ENCODE measurements around the gene LGALS8. TPM values are rescaled to one million over a fixed set of nuclear protein-coding genes. Genes with fewer than 3 reads are reported as not detected.

LGALS8 gene
- total RNA-seq, 2 donors from 2014 or later, result 67.8 to 126 TPM

DNA sequence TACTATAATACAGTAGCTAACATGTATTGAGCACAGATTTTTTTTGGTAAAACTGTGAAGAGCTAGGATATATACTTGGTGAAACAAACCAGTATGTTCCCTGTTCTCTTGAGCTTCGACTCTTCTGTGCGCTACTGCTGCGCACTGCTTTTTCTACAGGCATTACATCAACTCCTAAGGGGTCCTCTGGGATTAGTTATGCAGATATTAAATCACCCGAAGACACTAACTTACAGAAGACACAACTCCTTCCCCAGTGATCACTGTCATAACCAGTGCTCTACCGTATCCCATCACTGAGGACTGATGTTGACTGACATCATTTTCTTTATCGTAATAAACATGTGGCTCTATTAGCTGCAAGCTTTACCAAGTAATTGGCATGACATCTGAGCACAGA is 24.7 kb downstream of the LGALS8 start:
- TF ChIP-seq, protein P1, sequence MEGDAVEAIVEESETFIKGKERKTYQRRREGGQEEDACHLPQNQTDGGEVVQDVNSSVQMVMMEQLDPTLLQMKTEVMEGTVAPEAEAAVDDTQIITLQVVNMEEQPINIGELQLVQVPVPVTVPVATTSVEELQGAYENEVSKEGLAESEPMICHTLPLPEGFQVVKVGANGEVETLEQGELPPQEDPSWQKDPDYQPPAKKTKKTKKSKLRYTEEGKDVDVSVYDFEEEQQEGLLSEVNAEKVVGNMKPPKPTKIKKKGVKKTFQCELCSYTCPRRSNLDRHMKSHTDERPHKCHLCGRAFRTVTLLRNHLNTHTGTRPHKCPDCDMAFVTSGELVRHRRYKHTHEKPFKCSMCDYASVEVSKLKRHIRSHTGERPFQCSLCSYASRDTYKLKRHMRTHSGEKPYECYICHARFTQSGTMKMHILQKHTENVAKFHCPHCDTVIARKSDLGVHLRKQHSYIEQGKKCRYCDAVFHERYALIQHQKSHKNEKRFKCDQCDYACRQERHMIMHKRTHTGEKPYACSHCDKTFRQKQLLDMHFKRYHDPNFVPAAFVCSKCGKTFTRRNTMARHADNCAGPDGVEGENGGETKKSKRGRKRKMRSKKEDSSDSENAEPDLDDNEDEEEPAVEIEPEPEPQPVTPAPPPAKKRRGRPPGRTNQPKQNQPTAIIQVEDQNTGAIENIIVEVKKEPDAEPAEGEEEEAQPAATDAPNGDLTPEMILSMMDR (IDR thresholded peaks at IDR 0.05), result no peak
- Histone ChIP-seq H3K4me3 (no peak overlapping the region), H3K27ac (no peak overlapping the region), H3K9me3 (no peaks in the 10 kb centered on the region), H3K27me3 (replicated peaks; ENCODE audit: insufficient read depth) (no peaks in the 10 kb centered on the region), H3K36me3 (peaks cover 64% of the 10 kb centered on the region), H3K4me1 (ENCODE audit: control insufficient read depth in 1 of 2, low read depth in 2 of 2) (no peaks in the 10 kb centered on the region)
- ATAC-seq (ENCODE audit: insufficient number of reproducible peaks, low FRiP score, low read depth), result no peak
- no peak for DNase-seq (ENCODE audit: low spot score)

- ATAC-seq (ENCODE audit: insufficient number of reproducible peaks, low FRiP score, low read depth) (no peak), DNase-seq (ENCODE audit: low spot score) (no peak)
- Histone ChIP-seq H3K27ac (no peak overlapping the region), H3K27me3 (replicated peaks; ENCODE audit: insufficient read depth) (no peaks in the 10 kb centered on the region), H3K9me3 (no peaks in the 10 kb centered on the region), H3K4me3 (no peak overlapping the region), H3K4me1 (ENCODE audit: control insufficient read depth in 1 of 2, low read depth in 2 of 2) (no peaks in the 10 kb centered on the region), H3K36me3 (peaks cover 52% of the 10 kb centered on the region)
- TF ChIP-seq, protein P1 (IDR thresholded peaks at IDR 0.05), result no peak
Measured at GRCh38 chr1:236550961-236551851, 27.4 kb downstream of the LGALS8 start.

DNA sequence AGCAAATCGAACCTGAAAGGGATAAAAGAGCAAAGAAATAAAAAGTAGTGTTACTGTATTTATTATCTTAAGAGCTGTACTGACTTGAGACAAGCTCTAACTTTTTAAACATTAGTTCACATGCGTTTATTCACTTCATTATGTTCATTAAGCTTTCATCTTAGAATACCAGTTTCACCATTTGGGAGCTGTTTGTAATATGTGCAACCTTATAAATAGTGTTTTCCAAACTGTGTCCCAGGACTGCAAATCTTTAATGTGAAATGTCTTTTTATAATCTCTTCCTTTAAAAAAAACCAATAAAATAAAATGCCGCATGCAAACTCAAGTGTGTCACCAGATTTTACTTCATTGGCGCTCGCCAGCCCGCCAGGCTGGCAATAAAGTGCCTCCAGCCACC is 28.3 kb downstream of the LGALS8 start:
- Histone ChIP-seq H3K4me1 (ENCODE audit: control insufficient read depth in 1 of 2, low read depth in 2 of 2) (no peaks in the 10 kb centered on the region), H3K27ac (no peak overlapping the region), H3K36me3 (peaks cover 55% of the 10 kb centered on the region), H3K27me3 (replicated peaks; ENCODE audit: insufficient read depth) (no peaks in the 10 kb centered on the region), H3K4me3 (no peak overlapping the region), H3K9me3 (no peaks in the 10 kb centered on the region)
- TF ChIP-seq, protein P1 (IDR thresholded peaks at IDR 0.05), result no peak
- DNase-seq (ENCODE audit: low spot score), result no peak
- ATAC-seq (ENCODE audit: insufficient number of reproducible peaks, low FRiP score, low read depth), result no peak

- Histone ChIP-seq H3K27ac (no peak overlapping the region), H3K27me3 (replicated peaks; ENCODE audit: insufficient read depth) (no peaks in the 10 kb centered on the region), H3K9me3 (no peaks in the 10 kb centered on the region), H3K36me3 (peaks cover 60% of the 10 kb centered on the region), H3K4me3 (no peak overlapping the region), H3K4me1 (ENCODE audit: control insufficient read depth in 1 of 2, low read depth in 2 of 2) (no peaks in the 10 kb centered on the region)
- ATAC-seq (ENCODE audit: insufficient number of reproducible peaks, low FRiP score, low read depth), result no peak
- no peak for DNase-seq (ENCODE audit: low spot score)
- TF ChIP-seq, protein P1 (IDR thresholded peaks at IDR 0.05), result no peak
Measured at GRCh38 chr1:236552901-236553300, 29.1 kb downstream of the LGALS8 start.

DNA sequence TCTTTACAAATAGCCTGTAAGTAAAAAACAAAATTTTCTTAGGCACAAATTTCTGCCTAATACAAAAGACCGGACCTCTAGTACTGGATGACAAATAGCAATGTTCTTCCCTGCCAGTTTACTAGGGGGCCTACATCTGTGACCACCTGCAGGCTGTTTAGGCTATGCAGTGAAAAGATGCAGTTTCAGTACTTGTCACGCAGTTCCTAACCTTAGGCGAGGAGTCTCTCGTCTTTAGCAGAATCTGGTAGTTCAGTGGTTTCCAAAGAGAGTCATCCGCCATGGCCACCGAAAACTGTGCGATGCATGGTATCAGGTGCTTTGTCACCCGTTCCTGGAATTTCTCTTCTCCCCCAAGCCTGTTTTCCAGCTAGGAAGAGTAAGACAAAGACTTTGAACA is 29.6 kb downstream of the LGALS8 start:
- Histone ChIP-seq H3K27me3 (replicated peaks; ENCODE audit: insufficient read depth) (no peaks in the 10 kb centered on the region), H3K4me3 (no peak overlapping the region), H3K27ac (no peak overlapping the region), H3K36me3 (peaks cover 62% of the 10 kb centered on the region), H3K4me1 (ENCODE audit: control insufficient read depth in 1 of 2, low read depth in 2 of 2) (no peaks in the 10 kb centered on the region), H3K9me3 (no peaks in the 10 kb centered on the region)
- TF ChIP-seq, protein P1 (IDR thresholded peaks at IDR 0.05), result no peak
- ATAC-seq (ENCODE audit: insufficient number of reproducible peaks, low FRiP score, low read depth) (no peak), DNase-seq (ENCODE audit: low spot score) (no peak)

Measured in thoracic aorta (tissue), 2 donors.